ENCODE results near the gene CDC42EP2. TPM values are rescaled to one million over a fixed set of nuclear protein-coding genes. Genes with fewer than 3 reads are reported as not detected.
"Not testable (repeated sequence)": the region's sequence is repeated elsewhere in the genome, so short reads cannot be mapped to it uniquely, and the experiment has no call there.

The CDC42EP2 gene
- total RNA-seq, 1 experiment from 2014 or later: 7.1 TPM

GRCh38 chr11:65317025-65317786 is 2.5 kb downstream of the CDC42EP2 start:
- peak; percentile 94 for DNase-seq (ENCODE audit: low read depth)

- DNase-seq (ENCODE audit: low read depth): no peak
These were observed 5.9 kb downstream of the CDC42EP2 start for GRCh38 chr11:65320386-65321075.

GRCh38 chr11:65321076-65321475 is 6.4 kb downstream of the CDC42EP2 start:
- no peak for DNase-seq (ENCODE audit: low read depth)

DNA sequence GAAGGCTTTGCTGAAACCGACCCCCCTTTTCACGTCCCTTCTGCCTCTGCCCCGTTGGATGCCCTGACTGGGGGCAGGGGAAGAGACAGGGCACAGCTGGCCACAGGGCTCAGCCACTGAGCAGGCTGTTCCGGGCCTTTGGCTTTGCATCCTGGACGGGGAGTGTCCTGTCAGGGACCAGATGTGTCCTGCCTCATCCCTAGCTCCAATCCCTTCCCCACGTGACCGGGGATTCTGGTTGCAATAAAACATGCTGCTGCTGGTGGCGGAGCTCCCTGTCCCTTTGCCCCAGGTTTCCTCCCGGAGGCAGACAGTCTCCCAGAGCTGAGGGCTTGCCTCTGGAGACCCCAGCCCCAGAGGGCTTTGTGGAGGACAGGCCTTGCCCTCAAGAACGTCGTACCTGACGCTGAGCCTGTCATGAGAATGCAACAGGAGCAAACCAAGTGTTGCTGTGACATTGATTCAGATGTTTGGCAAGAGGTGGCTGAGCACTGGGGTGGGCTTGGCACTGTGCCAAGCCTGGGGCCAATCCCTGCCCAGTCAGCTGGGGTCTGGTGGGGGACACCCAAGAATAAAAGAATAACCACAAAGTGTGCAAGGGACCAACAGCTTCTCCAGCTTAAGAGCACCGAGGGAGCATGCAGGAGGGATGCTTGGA is 7.3 kb downstream of the CDC42EP2 start:
- no peak for DNase-seq (ENCODE audit: low read depth)

GRCh38 chr11:65323813-65324212 is 9.1 kb downstream of the CDC42EP2 start:
- no peak for DNase-seq (ENCODE audit: low read depth)

DNA sequence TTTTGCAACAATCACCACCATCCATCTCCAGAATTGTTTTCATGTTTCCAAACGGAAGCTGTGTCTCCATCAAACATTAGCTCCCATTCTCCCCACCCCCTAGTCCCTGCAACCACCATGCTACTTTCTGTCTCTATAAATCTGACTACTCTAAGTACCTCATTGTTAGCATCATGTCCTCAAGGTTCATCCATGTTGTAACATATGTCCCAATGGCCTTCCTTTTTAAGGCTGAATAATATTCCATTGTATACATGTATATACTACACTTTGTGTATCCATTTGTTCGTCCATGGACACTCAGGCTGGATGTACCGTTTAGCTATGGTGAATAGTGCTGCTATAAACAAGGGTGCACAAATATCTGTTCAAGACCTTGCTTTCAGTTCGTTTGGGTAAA is 10.8 kb downstream of the CDC42EP2 start:
- no peak for DNase-seq (ENCODE audit: low read depth)

DNA sequence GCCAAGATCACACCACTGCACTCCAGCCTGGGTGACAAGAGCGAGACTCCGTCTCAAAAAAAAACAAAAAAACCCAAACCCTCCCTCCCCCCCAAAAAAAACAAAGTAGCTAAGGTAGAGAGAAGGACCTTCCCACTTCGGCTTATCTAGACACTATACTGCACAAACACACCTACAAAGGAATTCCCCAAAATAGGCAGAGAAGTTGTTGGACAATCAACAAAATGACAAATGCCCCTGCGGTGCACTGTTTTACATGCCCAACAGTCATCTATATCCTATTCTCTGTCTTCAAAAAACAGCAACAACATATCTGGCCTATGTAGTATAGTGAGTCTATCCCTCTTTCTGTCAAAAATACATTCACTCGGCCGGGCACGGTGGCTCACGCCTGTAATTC is 12.4 kb downstream of the CDC42EP2 start:
- no peak for DNase-seq (ENCODE audit: low read depth)

GRCh38 chr11:65329478-65329877 is 14.8 kb downstream of the CDC42EP2 start:
- peak; percentile 47 for DNase-seq (ENCODE audit: low read depth)

GRCh38 chr11:65329944-65330403 is 15.3 kb downstream of the CDC42EP2 start:
- peak; percentile 88 for DNase-seq (ENCODE audit: low read depth)

- no peak for DNase-seq (ENCODE audit: low read depth)
These were observed 15.9 kb downstream of the CDC42EP2 start for GRCh38 chr11:65330544-65330943.

DNA sequence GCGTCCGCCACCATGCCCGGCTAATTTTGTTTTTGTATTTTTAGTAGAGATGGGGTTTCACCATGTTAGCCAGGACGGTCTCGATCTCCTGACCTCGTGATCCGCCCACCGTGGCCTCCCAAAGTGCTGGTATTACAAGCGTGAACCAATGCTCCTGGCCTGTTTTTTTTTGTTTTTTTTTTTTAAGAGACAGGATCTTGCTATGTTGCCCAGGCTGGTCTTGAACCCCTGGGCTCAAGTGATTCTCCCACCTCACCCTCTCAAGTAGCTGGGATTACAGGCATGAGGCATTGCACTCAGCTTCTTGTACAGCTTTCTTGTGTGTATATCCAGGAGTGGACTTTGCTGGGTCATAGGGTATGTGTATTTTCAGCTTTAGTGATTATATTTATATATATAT is 17.9 kb downstream of the CDC42EP2 start:
- not testable (repeated sequence) for DNase-seq (ENCODE audit: low read depth)

DNA sequence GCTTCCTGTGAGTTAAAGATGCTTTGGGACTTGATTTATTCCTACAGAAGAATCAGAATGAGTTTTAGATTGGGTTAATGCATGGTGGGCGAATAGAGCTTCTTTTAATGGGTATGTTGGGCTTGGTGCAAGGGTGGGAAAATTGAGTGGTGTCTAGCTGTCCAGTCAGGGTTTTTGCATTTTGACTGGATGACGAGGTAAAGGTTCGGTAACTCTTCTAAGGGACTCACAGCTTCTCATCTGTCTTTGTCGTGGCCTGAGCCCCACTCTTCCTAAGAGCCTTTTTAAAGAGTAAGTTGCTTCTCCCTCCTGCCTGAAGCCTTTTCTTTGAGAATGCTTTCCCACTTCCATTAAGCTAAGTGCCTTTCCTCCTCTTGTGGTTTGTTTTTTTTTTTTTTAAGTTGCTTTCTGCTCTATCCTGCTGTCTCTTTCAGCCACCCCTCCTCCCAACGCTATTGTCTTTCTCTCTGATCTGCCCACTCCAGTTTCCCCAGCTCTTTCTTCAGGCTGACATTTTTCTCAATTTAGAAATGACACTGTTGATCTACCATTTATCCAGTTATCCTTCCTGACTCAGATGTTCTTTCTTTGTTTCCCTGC is 20.1 kb downstream of the CDC42EP2 start:
- peak; percentile 18 for DNase-seq (ENCODE audit: low read depth)

- no peak for DNase-seq (ENCODE audit: low read depth)
These were observed 24.0 kb downstream of the CDC42EP2 start for GRCh38 chr11:65338676-65339075.

DNA sequence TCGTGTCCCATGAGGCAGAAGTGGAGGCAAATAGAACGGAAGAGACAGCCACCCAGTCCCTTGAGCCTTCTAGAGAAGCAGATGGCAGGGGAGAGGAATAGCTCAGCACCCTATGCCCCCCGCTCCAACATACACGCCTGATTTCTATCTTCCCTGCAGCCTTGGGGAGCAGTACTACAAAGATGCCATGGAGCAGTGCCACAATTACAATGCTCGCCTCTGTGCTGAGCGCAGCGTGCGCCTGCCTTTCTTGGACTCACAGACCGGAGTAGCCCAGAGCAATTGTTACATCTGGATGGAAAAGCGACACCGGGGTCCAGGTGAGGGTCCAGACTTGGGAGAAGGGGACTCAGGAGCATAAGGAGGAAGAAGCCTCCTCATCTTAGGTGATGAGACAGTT is 25.6 kb downstream of the CDC42EP2 start:
- no peak for DNase-seq (ENCODE audit: low read depth)

DNA sequence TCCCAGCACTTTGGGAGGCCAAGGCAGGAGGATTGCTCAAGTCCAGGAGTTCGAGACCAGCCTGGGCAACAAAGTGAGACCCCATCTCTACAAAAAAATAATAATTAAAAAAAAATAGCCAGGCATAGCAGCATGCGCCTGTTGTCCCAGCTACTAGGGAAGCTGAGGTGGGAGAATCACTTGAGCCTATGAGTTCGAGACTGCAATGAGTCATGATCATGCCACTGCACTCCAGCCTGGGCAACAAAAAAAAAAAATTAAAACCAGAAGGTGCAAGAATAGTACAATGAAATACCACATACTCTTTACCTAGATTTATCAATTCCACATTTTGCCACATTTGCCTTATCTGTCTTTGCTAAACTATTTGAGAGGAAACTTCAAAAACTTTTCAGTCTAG is 27.2 kb downstream of the CDC42EP2 start:
- DNase-seq (ENCODE audit: low read depth): no peak

DNA sequence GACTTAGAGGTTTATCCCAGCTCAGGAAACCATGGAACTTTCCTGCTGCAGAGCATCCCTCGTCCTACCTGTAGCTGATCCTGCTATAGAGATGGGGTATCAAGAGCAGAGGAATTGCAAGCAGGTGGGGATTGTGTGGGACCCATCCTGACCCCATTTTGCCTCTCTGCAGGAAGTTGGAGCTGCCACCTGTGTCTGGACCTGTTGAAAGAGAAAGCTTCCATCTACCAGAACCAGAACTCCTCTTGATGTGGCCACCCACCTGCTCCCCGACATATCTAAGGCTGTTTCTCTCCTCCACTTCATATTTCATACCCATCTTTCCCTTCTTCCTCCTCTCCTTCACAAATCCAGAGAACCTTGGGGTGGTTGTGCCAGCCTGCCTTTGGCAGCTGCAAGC is 36.8 kb downstream of the CDC42EP2 start:
- no peak for DNase-seq (ENCODE audit: low read depth)

DNA sequence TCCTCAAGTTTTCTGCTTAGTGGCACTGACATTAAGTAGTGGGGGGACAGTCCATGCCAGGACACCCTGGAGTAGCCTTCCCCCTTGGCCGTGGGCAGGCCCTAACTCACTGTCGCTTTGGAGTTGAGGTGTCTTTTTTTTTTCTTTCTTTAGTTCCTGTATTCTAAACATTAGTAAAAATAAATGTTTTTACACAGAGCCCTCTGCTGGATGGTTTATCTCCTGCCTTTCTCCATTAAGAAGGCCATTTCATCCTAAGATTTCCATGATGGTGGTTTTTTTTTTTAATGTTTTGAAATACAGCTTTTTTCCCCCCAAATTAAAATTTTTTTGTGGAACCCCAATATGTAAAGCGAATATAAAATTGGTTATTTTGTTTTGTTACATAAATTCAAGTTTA is 38.1 kb downstream of the CDC42EP2 start:
- DNase-seq (ENCODE audit: low read depth): peak; percentile 18

GRCh38 chr11:65353376-65353775 is 38.7 kb downstream of the CDC42EP2 start:
- no peak for DNase-seq (ENCODE audit: low read depth)

DNA sequence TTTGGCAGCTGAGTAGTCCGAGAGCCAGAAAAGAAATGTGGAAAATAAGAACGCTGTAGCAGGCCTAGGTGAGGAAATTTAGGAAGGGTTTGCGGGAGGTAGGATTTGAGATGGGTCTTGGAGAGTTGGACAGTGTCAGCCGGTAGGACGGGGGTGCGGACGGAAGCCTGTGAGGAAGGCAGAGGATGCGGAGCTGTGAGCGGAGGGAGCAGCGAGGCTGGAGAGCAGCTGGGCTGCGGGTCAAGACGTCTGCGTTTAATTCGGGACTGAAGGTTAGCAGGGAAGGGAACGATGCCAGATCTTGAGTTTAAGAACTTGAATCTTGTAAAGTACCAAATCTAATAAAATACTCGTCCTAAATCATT is 39.2 kb downstream of the CDC42EP2 start:
- no peak for DNase-seq (ENCODE audit: low read depth)

DNA sequence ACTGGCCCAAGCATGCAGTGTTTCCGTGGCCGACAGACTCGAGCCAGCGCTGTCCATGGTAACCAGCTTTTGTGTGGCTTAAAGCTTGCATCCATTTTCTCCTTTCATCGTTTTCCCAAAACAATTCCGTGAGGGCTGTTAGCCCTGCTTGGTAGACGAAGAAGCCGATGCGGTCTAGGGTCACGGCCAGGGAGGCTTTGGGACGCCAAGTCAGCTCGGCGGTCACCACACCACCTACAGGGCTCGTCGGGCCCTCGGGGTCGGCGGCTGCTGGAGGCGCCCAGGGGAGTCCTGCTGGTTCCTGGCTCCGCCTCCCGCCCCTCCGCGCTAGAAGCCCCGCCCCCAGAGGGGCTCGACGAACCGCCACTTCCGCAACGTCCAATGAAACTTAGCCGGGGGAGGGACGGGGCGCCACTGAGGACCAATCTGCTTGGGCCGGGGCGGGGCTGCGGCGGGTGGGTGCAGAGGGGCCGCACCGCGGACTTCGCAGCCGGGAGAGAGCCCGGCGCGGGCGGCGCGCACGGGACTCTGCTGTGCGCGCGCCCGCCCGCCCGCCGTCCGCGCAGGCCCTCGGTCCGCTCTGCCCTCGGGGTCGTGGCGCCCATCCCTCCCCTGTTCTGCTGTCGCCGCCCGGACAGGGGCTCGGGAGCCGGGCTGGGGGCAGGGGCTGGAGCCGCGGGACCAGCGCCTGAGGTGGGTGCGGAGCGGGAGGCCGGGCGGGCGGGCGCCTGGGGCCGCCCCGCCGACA is 39.8 kb downstream of the CDC42EP2 start, which contains the start of gene TIGD3:
TIGD3 (plus strand) TSS at position 487 of the 748 bp plus-strand sequence. CDS start 1,058 bp downstream, outside the sequence.
- peak; percentile 94 for DNase-seq (ENCODE audit: low read depth)

- no peak for DNase-seq (ENCODE audit: low read depth)
These were observed 40.5 kb downstream of the CDC42EP2 start for GRCh38 chr11:65355013-65355775.
